ENCODE measurements around the gene SETBP1. TPM values are rescaled to one million over a fixed set of nuclear protein-coding genes. Genes with fewer than 3 reads are reported as not detected.
A peak's percentile ranks its signal among the peaks of the same experiment; 100 is the strongest.

Gene SETBP1
- total RNA-seq, 1 experiment from 2014 or later, result 9.6 TPM

- no peak for DNase-seq (ENCODE audit: low spot score)
- TF ChIP-seq IRF1 (CRISPR knock-in tag; IDR thresholded peaks at IDR 0.05), result no peak
- Mint-ChIP-seq H3K27ac (no peak overlapping the region), H3K4me1 (peaks cover 26% of the 10 kb centered on the region), H3K27me3 (ENCODE audit: low read depth) (no peaks in the 10 kb centered on the region), H3K4me3 (no peak overlapping the region), H3K9me3 (no peaks in the 10 kb centered on the region), H3K36me3 (no peaks in the 10 kb centered on the region)
- POLR2A ChIA-PET, result no interaction called here
- peak; percentile 43 for ATAC-seq
- CTCF ChIA-PET, result interaction anchor here (0.6 to 1.3 kb wide), 4 partner anchors 70 to 394 kb away, joined by 3 to 4 read pairs (median 4); no protein-coding TSS in a partner anchor
Observed at GRCh38 chr18:44973282-44973681, 292.6 kb downstream of the SETBP1 start.

GRCh38 chr18:44974174-44974573 is 293.5 kb downstream of the SETBP1 start:
- no peak overlapping the region for H3K27ac Mint-ChIP-seq
- ChIA-PET POLR2A (no interaction called here), CTCF (interaction anchor here (1.3 kb wide), 1 partner anchor 70 kb away, joined by 3 read pairs; no protein-coding TSS in a partner anchor)
- H3K9me3 Mint-ChIP-seq, result no peaks in the 10 kb centered on the region
- no peaks in the 10 kb centered on the region for H3K27me3 Mint-ChIP-seq (ENCODE audit: low read depth)
- H3K36me3 Mint-ChIP-seq, result no peaks in the 10 kb centered on the region
- ATAC-seq (peak; percentile 85), DNase-seq (ENCODE audit: low spot score) (no peak)
- H3K4me1 Mint-ChIP-seq, result peaks cover 18% of the 10 kb centered on the region
- no peak for TF ChIP-seq IRF1 (CRISPR knock-in tag; IDR thresholded peaks at IDR 0.05)
- TF ChIP-seq E2F1 (CRISPR knock-in tag; IDR thresholded peaks at IDR 0.05), result no peak
- TF ChIP-seq KAT7 (CRISPR knock-in tag; IDR thresholded peaks at IDR 0.05; ENCODE audit: borderline replicate concordance), result no peak
- H3K4me3 Mint-ChIP-seq, result no peak overlapping the region

GRCh38 chr18:44977856-44978255 is 297.2 kb downstream of the SETBP1 start:
- TF ChIP-seq IRF2 (CRISPR knock-in tag; IDR thresholded peaks at IDR 0.05; ENCODE audit: borderline replicate concordance, low read depth) (no peak), USF1 (CRISPR knock-in tag; IDR thresholded peaks at IDR 0.05) (no peak), ZMAT4 (CRISPR knock-in tag; IDR thresholded peaks at IDR 0.05) (no peak), MLX (CRISPR knock-in tag; IDR thresholded peaks at IDR 0.05) (no peak), OVOL2 (CRISPR knock-in tag; IDR thresholded peaks at IDR 0.05; ENCODE audit: borderline replicate concordance) (no peak)
- Mint-ChIP-seq H3K4me3 (no peak overlapping the region), H3K27ac (no peak overlapping the region), H3K4me1 (peaks cover 9% of the 10 kb centered on the region), H3K27me3 (ENCODE audit: low read depth) (no peaks in the 10 kb centered on the region), H3K9me3 (no peaks in the 10 kb centered on the region), H3K36me3 (no peaks in the 10 kb centered on the region)
- ATAC-seq (no peak), DNase-seq (ENCODE audit: low spot score) (no peak)
- ChIA-PET POLR2A (interaction anchor here (1.0 kb wide), 1 partner anchor 121 kb away, joined by 3 read pairs; no protein-coding TSS in a partner anchor), CTCF (no interaction called here)

GRCh38 chr18:44979748-44980147 is 299.1 kb downstream of the SETBP1 start:
- Mint-ChIP-seq H3K27me3 (ENCODE audit: low read depth) (no peaks in the 10 kb centered on the region), H3K27ac (no peak overlapping the region), H3K4me1 (no peaks in the 10 kb centered on the region), H3K4me3 (no peak overlapping the region), H3K36me3 (no peaks in the 10 kb centered on the region), H3K9me3 (no peaks in the 10 kb centered on the region)
- DNase-seq (ENCODE audit: low spot score) (no peak), ATAC-seq (no peak)
- no peak for TF ChIP-seq ZNF263 (CRISPR knock-in tag; IDR thresholded peaks at IDR 0.05; ENCODE audit: low read depth)
- ChIA-PET POLR2A (no interaction called here), CTCF (no interaction called here)

- Mint-ChIP-seq H3K4me1 (no peaks in the 10 kb centered on the region), H3K36me3 (no peaks in the 10 kb centered on the region), H3K27ac (no peak overlapping the region), H3K9me3 (no peaks in the 10 kb centered on the region), H3K27me3 (ENCODE audit: low read depth) (no peaks in the 10 kb centered on the region), H3K4me3 (no peak overlapping the region)
- ATAC-seq (no peak), DNase-seq (ENCODE audit: low spot score) (no peak)
- ChIA-PET POLR2A (no interaction called here), CTCF (no interaction called here)
- TF ChIP-seq USF2 (CRISPR knock-in tag; IDR thresholded peaks at IDR 0.05), result no peak
- TF ChIP-seq PRRX2 (CRISPR knock-in tag; IDR thresholded peaks at IDR 0.05), result no peak
- TF ChIP-seq ZNF396 (CRISPR knock-in tag; IDR thresholded peaks at IDR 0.05; ENCODE audit: borderline replicate concordance), result no peak
- no peak for TF ChIP-seq SMAD3 (CRISPR knock-in tag; IDR thresholded peaks at IDR 0.05; ENCODE audit: borderline replicate concordance)
- no peak for TF ChIP-seq ZNF423 (CRISPR knock-in tag; IDR thresholded peaks at IDR 0.05)
- TF ChIP-seq ZNF317 (CRISPR knock-in tag; IDR thresholded peaks at IDR 0.05; ENCODE audit: borderline replicate concordance, low read depth), result no peak
- TF ChIP-seq OVOL2 (CRISPR knock-in tag; IDR thresholded peaks at IDR 0.05; ENCODE audit: borderline replicate concordance), result no peak
- TF ChIP-seq MAX (CRISPR knock-in tag; IDR thresholded peaks at IDR 0.05), result no peak
- TF ChIP-seq ATF1 (CRISPR knock-in tag; IDR thresholded peaks at IDR 0.05), result no peak
- no peak for TF ChIP-seq ATF6 (CRISPR knock-in tag; IDR thresholded peaks at IDR 0.05)
Observed at GRCh38 chr18:44981121-44981520, 300.4 kb downstream of the SETBP1 start.
